T1000 (cell line): ENCODE data around the gene PRR15.
"Not testable (repeated sequence)": the region's sequence is repeated elsewhere in the genome, so short reads cannot be mapped to it uniquely, and the experiment has no call there.

ENCODE experiments used
- DNase-seq: peaks from one replicate; lab custom pipeline; 2025; ENCODE audit warnings: mixed read lengths; lab: John Stamatoyannopoulos, UW

Gene PRR15, protein sequence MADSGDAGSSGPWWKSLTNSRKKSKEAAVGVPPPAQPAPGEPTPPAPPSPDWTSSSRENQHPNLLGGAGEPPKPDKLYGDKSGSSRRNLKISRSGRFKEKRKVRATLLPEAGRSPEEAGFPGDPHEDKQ

GRCh38 chr7:29563590-29564495, at the start of gene PRR15:
Gene PRR15 (plus strand): TSS chr7:29563835. CDS start chr7:29566330, 2,495 bp downstream.
- no peak for DNase-seq

GRCh38 chr7:29516491-29516890, 47.1 kb upstream of the PRR15 start:
- no peak for DNase-seq

- DNase-seq: no peak
Measured at GRCh38 chr7:29518616-29519015, 45.0 kb upstream of the PRR15 start.

GRCh38 chr7:29523728-29524127, 39.9 kb upstream of the PRR15 start:
- DNase-seq: no peak

GRCh38 chr7:29527505-29528108, 36.0 kb upstream of the PRR15 start:
- DNase-seq: no peak

DNA sequence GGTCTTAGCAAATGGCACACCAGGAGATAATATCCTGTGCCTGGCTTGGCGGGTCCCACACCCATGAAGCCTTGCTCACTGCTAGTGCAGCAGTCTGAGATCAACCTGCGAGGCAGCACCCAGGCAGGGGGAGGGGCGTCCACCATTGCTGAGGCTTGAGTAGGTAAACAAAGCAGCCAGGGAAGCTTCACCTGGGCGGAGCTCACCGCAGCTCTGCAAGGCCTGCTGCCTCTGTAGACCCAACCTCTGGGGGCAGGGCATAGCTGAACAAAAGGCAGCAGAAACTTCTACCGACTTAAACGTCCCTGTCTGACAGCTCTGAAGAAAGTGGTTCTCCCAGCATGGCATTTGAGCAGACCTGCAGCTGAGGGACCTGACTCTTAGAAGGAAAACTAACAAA, 35.1 kb upstream of the PRR15 start:
- not testable (repeated sequence) for DNase-seq

DNA sequence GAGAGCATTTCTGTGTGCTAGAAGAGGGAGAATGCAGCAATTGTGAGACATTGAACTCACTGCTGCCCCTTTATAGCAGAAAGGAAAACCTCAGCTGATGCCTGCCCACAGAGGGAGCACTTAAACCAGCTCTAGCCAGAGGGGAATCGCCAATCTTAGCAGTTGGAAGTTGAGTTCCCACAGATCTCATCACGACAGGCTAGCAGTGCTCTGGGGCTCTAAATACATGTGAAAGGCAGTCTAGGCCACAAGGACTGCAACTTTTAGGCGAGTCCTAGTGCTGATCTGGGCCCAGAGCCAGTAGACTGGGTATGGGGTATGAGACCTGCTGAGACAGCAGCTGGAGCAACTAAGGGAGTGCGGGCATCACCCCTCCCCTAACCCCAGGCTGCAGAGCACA, 25.2 kb upstream of the PRR15 start:
- DNase-seq: no peak

DNA sequence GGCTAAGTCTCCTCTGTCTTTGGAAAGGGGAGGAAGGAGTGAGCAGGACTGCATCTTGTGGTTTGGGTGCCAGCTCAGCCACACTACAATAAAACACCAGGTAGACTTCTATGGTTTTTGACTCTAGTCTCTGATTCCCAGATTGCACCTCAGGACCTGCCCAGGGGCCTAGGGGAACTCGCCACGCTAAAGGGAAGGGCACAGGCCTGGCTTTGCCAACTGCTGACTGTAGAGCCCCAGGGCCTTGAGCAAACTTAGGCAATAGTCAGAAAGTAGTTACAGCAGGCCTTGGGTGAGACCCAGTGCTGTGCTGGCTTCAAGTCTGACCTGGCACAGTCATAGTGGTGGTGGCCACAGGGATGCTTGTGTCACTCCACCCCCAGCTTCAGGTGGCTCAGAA, 24.2 kb upstream of the PRR15 start:
- DNase-seq: no peak

GRCh38 chr7:29547421-29547820, 16.2 kb upstream of the PRR15 start:
- no peak for DNase-seq

DNA sequence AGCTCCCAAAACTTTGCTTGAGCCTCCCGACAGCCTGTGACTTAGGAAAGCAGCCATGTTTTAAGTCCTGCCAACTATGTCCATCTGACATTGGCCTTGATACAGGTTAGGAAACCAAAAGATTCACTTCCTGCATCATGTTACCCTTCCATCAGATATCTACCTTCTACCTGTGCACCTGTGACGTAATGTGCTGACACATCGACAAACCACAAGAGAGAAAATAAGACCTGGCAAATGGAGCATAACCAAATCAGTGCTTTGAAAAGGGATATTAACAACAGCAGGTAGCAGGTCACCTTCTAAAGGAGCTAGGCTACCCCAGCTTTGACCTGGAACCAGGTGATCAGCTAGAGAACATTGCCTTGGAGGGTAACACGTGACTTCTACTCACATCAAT, 14.8 kb upstream of the PRR15 start:
- DNase-seq: no peak

DNA sequence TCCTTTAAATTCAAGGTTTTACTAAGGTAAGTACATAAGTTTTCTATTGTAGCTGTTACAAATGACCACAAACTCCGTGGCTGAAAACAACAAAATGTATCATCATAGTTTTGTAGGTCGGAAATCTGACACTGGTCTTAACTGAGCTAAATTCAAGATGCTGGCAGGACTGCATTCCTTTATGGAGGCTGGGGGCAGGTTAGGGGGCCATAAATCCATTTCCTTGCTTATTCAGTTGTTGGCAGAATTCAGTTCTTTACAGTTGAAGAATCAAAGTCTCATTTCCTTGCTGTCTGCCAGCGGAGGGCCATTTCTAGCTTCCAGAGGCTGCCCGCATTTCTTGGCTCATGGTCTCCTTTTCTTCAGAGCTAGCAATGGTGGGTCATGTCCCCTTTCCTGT, 11.2 kb upstream of the PRR15 start:
- no peak for DNase-seq

DNA sequence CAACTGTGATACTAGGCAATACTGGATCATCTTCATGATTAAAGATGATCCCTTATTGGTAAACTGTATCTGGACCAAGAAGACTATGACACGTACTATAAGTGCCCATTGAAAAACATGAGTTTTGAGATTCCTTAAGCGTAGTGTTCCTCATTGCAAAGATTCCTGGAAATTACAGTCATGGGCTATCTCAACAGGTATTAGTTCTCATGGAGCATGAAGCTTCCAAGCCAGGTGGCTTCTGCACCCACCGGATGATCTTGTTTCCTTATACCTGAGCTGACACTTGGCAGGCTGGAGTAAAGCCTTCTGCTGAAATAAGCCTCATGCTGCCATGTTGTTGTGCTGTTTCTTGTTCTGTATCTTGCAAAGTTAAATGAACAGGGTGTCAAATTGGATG, 8.6 kb upstream of the PRR15 start:
- DNase-seq: no peak

DNA sequence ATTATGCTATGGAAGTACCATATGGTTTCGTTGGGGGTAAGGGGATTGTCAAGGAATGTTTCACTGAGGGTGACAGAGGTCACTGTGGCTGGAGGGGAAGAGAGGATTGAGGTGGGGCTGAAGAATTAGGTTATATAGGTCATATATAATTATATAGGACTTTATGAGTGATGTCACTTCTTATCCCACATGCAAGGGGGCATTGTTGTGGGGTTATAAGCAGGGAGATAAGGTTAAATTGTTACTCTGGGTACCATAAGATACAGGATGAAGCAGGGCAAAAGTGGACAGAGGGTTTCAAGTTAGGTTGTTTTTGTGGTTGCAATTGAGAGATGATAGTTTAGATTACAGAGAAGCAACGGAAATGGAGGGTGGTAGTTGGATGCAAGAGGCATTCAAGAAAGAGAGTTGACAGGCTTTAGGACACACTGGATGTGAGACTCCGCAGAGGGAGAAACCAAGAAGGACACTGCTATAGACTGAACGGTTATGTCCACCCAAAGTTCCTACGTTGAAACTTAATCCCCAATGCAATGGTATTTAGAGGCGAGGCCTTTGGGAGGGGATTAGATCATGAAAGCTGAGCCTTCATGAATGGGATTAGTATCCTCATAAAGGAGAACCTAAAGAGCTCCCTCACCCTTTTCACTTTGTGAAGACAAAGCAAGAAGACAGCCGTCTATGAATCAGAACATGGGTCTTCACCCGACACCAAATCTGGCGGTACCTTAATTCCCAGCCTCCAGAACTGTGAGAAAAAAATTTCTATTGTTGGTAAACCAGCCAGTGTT, 7.0 kb upstream of the PRR15 start:
- DNase-seq: no peak

- no peak for DNase-seq
Measured at GRCh38 chr7:29557954-29558353, 5.7 kb upstream of the PRR15 start.

DNA sequence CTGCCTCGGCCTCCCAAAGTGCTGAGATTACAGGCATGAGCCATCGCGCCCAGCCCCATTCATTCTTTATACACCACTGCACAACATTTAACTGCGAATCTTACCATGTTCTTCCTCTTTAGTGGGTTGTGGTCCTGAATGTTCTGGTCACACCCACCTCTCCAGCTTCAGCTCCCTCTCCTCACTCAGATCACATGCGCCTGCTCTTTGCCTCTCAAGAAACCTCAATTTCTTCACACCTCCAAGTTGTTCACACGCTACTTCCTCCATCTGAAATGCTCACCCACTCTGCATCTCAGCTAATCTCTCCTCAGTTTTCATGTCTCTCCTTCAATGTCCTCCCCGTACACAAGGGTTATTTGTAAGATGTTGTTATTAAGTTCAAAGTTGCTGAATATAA, 2.4 kb upstream of the PRR15 start:
- no peak for DNase-seq

GRCh38 chr7:29562307-29562706, 1.3 kb upstream of the PRR15 start:
- no peak for DNase-seq

- peak; percentile 43 for DNase-seq
Measured at GRCh38 chr7:29564496-29565223, 1.0 kb downstream of the PRR15 start.

GRCh38 chr7:29565224-29565630, 1.6 kb downstream of the PRR15 start:
- DNase-seq: no peak

DNA sequence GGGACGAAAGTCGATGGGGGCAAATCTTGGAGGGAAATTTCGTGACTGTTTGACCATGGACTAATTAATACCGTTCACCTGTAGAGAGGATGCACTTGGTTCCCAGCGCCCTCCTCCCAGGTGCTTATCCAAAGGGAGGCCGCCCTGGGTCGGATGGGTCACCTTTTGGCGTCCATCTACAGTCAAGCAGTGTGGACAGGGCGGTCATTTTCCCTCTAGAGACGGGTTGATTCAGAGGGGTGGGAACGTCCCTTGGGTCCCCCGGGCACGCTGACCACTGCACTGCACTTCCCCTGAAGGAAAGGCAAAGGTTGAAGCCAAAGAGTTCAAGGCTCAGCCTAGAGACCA, 2.0 kb downstream of the PRR15 start:
- no peak for DNase-seq

DNA sequence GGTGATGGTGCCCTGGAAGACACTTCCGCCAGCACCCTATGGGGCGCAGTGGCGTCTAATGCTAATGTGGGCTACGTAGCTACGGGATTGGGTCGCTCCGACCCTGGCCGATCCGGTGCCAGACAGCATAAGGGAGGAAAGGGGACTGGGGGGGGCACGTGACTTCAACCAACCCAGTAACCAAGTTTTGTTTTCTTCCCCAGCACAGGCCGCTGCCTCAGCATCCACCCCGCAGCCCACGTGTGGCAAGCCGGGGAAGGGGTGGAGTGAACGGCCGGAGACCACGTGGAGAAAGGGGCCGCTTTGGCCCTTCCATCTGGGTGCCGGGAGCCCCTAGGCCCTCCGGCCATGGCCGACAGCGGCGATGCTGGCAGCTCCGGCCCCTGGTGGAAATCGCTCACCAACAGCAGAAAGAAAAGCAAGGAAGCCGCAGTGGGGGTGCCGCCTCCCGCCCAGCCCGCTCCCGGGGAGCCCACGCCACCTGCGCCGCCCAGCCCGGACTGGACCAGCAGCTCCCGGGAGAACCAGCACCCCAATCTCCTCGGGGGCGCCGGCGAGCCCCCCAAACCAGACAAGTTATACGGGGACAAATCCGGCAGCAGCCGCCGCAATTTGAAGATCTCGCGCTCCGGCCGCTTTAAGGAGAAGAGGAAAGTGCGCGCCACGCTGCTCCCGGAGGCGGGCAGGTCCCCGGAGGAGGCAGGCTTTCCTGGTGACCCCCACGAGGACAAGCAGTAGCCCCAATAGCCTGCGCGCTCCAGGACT, 2.5 kb downstream of the PRR15 start:
- no peak for DNase-seq

DNA sequence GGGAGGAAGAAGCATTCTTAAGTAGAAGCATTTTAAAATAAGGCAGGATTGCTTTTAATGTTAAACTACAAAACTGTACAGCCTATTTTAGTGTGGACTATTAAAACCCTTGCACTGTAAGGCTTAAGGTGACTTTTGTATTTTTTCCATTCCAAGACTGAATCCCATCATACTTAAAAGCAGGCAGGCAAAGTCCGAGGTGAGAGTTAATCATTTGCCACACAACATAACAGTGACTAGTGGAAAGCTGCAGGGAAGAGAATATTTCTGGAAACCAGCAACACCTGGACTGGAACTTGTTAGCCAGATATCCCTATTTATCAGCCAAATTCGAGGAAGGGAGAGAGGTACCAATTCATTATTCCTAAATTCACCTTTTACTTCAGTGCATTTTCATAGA, 3.5 kb downstream of the PRR15 start:
- DNase-seq: no peak
